ENCODE results near the gene TMEM130.

- TF ChIP-seq YY1 (IDR thresholded peaks at IDR 0.05; ENCODE audit: low read depth) (no peak), SIN3A (IDR thresholded peaks at IDR 0.05; ENCODE audit: borderline replicate concordance, low read depth, low read length) (no peak), CTCF (IDR thresholded peaks at IDR 0.05) (no peak), EZH2phosphoT487 (IDR thresholded peaks at IDR 0.05; ENCODE audit: borderline replicate concordance, low read depth) (no peak), GABPA (IDR thresholded peaks at IDR 0.05; ENCODE audit: low read depth) (no peak)
Measured at GRCh38 chr7:98892609-98893008, 22.8 kb upstream of the TMEM130 start.

All from SK-N-SH (cell line).